ENCODE data around the gene MRPL37.

- no peak for TF ChIP-seq CTCF (IDR thresholded peaks at IDR 0.05)
- no peak for TF ChIP-seq POLR2A (IDR thresholded peaks at IDR 0.05)
Observed at GRCh38 chr1:54254055-54254454, 54.1 kb downstream of the MRPL37 start.

Data from adrenal gland (tissue), 5 donors.